Effector memory CD4-positive, alpha-beta T cell (primary cell): ENCODE results near the gene FOXC2.

Source experiments
- DNase-seq, 3 donors: peaks; one replicate each; pipeline ENCODE4 v3.0.0-alpha.2; 2020
- H3K27ac ChIP-seq: 2 replicates; pipeline ENCODE4 v1.7.0; 2013; ENCODE audit warnings: mild to moderate bottlenecking, low read length, moderate library complexity; ENCODE audit not compliant: insufficient read depth, poor library complexity, severe bottlenecking
- H3K27me3 ChIP-seq: replicated peaks from 2 replicates; pipeline ENCODE4 v1.7.0; 2013; ENCODE audit warnings: mild to moderate bottlenecking, low read length; ENCODE audit not compliant: insufficient read depth, control insufficient read depth, poor library complexity, severe bottlenecking
- H3K36me3 ChIP-seq: 2 replicates; pipeline ENCODE4 v1.7.0; 2013; ENCODE audit warnings: mild to moderate bottlenecking, low read length, moderate library complexity; ENCODE audit not compliant: control insufficient read depth, insufficient read depth
- H3K4me1 ChIP-seq: 2 replicates; pipeline ENCODE4 v1.7.0; 2013; ENCODE audit warnings: low read length, mild to moderate bottlenecking; ENCODE audit not compliant: control insufficient read depth, insufficient read depth, poor library complexity, severe bottlenecking
- H3K4me3 ChIP-seq: 2 replicates; pipeline ENCODE4 v1.7.0; 2013; ENCODE audit warnings: low read length, low read depth, mild to moderate bottlenecking; ENCODE audit not compliant: insufficient read depth, poor library complexity, severe bottlenecking
- H3K9me3 ChIP-seq: 2 replicates; pipeline ENCODE4 v1.7.0; 2013; ENCODE audit warnings: mild to moderate bottlenecking, low read length, moderate library complexity; ENCODE audit not compliant: control insufficient read depth

Gene FOXC2

DNA sequence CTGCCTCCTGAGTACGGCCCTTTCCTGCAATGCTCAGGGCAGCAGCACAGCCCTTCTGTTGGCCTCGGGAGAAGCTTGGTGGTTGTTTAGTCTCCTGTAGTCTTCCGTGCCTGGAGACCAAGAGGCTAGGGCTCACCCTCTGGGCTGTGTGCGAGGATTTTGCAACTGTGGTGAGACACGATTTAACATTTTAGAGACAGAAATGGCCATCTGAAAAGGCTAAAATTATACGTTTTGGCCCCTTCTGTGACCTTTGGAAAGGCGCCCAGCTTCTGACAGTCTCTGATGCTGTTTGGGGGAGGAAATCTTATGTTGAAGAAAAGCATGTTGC is 44.9 kb downstream of the FOXC2 start:
- Histone ChIP-seq H3K36me3 (no peaks in the 10 kb centered on the region), H3K4me3 (no peak overlapping the region), H3K4me1 (no peaks in the 10 kb centered on the region), H3K9me3 (no peaks in the 10 kb centered on the region), H3K27me3 (no peaks in the 10 kb centered on the region), H3K27ac (no peak overlapping the region)
- no peak for DNase-seq

DNA sequence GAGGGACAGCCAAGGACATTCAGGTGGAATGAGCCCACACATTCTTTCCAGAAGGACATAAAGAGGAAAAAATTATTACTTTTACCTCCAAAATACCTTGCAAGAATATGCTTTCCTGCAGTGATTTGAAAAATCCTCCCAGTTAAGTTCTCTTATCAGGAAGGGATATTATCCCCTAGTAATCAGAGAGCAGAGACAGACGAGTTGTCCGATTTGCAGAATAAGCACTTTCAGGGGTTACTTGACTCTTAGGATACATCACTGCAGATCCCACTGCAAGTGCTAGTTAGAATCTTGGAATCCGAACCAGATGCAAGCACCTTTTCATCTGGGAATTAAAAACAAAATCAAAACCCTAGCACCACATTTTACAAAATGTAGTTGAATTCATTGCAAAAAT is 45.3 kb downstream of the FOXC2 start:
- H3K4me1 ChIP-seq: no peaks in the 10 kb centered on the region
- H3K27ac ChIP-seq: no peak overlapping the region

DNA sequence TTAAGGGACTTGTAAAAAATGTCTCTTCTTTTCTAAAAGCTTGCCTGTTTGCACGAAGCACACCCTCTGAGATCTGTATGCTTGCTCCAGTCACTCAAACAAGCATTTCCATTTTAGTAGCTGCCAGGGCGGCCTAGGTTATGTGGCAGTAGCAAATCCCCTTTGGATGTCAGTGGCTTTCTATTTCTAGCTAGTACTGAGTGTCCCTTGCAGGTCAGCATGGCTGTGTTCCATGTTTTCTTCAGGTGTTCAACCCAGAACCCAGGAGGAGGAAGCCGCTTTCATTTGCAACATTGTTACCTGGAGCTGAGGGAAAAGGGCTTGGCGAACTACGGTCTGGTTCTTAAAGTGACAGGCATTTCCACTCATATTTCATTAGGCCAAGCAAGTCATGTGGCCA is 48.1 kb downstream of the FOXC2 start:
- DNase-seq: no peak
- no peaks in the 10 kb centered on the region for H3K27me3 ChIP-seq
- no peaks in the 10 kb centered on the region for H3K36me3 ChIP-seq
- no peak overlapping the region for H3K4me3 ChIP-seq
- no peaks in the 10 kb centered on the region for H3K9me3 ChIP-seq
- no peak overlapping the region for H3K27ac ChIP-seq
- H3K4me1 ChIP-seq: no peaks in the 10 kb centered on the region

More for the DNA sequence above, 45.3 kb downstream of the FOXC2 start:
- no peak for DNase-seq
- Histone ChIP-seq H3K27me3 (no peaks in the 10 kb centered on the region), H3K9me3 (no peaks in the 10 kb centered on the region), H3K36me3 (no peaks in the 10 kb centered on the region), H3K4me3 (no peak overlapping the region)

DNA sequence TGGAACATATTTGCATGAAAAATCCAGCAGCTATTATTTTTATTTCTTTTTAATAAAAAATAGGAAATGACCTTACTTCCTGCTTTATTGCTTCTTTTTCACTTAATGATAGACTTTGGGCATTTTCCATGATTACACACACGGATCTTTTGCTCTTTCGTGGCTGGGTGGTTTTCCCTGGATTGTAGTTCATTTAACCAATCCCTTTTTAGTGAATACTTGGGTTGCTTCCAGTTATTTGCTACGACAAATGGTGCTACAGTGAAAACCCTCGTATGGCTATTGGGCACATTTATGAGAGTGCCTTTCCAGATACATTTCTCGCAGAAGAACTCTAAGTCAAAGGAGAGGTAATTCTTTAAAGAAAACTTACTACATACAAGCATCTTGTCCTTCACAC is 50.3 kb downstream of the FOXC2 start:
- no peaks in the 10 kb centered on the region for H3K27me3 ChIP-seq
- H3K4me1 ChIP-seq: no peaks in the 10 kb centered on the region
- H3K9me3 ChIP-seq: no peaks in the 10 kb centered on the region
- DNase-seq: no peak
- no peak overlapping the region for H3K27ac ChIP-seq
- H3K4me3 ChIP-seq: no peak overlapping the region
- H3K36me3 ChIP-seq: no peaks in the 10 kb centered on the region

DNA sequence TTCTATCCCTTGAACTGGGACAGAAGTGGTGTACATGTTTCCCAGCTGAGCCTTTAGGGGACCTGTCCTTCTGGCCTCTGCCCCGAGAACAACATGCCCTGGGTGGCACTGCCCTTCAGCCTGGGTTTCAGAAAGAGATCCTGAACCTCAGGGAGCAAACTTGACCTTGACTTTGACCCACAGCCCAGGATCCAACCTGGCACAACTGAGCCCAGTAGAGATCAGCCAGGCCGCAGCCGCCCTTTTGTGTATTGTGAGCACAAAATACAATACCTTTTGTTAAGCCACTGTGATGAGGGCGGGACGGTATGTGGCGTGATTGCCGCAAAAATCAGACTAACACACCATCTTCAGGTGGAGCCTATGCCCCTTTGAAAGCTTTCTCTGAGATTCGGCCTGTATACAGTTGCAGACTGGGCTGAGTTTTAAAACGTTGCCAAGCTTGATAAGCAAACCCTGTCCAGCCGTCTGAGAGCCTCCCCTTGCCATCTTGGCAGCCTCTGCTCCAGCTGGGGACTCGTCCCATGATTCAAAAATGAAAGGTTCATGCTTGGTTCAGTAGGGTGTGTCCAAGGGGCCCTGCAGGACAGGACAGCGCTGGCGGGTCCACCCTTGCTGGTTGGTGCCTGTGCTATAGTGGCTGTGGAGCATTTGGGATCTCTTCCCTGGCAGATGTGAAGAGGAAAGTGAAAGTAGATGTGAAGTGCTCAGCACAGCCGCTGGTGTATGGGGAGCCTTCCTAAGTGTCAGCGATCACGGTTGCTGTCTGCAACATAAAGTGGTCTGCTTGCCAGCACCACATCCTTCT is 52.0 kb downstream of the FOXC2 start:
- Histone ChIP-seq H3K4me3 (no peak overlapping the region), H3K4me1 (no peaks in the 10 kb centered on the region), H3K27me3 (no peaks in the 10 kb centered on the region), H3K9me3 (no peaks in the 10 kb centered on the region), H3K36me3 (no peaks in the 10 kb centered on the region), H3K27ac (no peak overlapping the region)
- no peak for DNase-seq
